GM21786 (cell line): ENCODE data around the gene TMEM201.

Source experiments
- ATAC-seq: cut with Tn5 transposase; IDR thresholded peaks from one replicate; pipeline ENCODE4 v1.9.1; 2021; ENCODE audit not compliant: unreplicated experiment

Gene TMEM201

DNA sequence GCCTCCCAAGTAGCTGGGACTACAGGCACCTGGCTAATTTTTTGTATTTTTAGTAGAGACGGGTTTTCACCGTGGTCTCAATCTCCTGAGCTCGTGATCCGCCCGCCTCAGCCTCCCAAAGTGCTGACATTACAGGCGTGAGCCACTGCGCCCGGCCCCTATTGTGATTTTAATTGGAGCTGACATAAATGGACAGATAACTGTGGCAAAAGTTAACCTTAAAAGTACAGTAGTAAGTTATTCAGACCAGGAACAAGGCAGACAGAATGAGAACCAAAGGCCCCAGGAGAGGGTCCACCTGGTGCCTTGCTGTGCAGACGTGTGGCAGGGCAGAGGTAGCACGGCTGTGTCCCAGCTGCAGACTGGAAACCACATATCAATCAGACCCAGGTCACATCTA is 11.0 kb downstream of the TMEM201 start:
- ATAC-seq, result no peak

DNA sequence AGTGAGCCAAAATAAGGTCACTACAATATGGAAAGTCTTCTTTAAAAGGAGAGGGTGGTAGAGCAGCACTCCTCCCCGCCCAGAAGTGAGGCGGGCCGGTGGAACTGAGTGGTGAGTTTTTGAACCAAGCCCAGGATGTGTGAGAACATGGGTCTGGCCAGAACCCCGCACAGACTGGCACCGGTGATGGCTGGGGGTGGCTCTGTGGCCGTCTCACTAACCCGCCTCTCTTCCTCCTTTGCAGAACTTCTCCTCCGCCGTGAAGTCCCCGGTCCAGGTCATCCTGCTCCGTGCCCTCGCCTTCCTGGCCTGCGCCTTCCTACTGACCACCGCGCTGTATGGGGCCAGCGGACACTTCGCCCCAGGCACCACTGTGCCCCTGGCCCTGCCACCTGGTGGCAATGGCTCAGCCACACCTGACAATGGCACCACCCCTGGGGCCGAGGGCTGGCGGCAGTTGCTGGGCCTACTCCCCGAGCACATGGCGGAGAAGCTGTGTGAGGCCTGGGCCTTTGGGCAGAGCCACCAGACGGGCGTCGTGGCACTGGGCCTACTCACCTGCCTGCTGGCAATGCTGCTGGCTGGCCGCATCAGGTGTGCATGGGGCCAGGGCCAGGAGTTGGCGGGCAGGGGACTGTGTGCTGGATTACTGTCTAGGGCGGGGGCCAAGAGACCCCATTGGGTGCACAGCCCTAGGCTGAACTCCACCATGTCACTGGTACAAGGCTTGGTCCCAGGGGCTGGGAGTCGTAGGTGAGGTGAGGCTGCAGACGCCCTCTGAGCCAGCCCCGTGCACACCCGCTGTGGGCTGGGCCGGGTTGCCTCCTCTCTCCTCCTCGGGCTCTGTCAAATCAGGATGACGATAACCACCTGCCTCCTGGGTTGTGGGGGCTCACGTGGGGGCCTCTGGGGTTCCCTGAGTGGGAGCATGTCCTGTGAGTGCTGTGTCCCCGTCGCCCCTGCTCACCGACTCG is 12.4 kb downstream of the TMEM201 start:
- no peak for ATAC-seq

DNA sequence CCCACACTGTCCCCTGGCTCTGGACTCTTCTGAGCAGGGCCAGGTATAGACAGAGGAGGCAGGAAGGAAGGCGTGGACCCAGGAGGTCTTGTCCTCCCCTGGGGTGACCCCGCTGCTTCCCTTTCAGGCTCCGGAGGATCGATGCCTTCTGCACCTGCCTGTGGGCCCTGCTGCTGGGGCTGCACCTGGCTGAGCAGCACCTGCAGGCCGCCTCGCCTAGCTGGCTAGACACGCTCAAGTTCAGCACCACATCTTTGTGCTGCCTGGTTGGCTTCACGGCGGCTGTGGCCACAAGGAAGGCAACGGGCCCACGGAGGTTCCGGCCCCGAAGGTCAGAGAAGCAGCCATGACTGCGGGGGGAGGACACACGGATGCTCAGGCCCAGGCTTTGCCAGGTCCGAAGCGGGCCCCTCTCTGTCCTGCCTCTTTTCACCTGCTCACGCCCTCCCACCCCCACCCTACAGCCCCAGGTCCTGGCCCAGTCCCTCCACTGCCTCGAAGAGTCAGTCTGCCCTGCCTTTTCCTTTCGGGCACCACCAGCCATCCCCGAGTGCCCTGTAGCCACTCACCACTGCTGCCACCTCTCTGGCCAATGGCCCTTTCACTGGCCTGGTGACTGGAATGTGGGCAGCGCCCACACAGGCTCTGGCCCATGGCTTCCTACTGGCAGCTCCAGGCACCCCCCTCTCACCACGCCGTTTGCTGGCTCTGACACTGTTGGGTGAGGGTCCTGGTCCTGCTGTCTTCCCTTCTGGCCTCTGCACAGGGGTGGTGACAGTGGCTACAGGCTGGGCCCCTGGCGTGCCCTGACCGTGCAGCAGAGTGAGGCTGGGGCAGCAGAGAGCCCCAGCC is 13.5 kb downstream of the TMEM201 start:
- ATAC-seq, result no peak

DNA sequence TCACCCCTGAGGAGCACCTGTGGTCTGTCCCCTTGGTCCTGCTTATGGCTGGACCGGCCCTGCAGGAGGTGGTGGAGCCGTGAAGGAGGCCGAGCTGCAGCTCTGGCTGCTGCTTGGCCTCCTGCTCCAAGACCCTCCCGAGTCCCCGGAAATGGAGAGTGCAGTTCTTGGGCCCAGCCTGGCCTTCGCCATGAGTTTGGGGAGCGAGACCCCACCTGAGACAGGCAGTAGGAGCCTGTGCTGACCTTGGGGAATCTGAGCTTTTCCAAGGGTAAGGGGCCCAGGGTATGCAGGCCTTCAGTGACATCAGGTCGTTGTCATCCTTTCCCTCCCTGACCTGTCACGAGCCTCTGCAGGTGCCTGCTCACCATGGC is 14.1 kb downstream of the TMEM201 start:
- ATAC-seq, result no peak

DNA sequence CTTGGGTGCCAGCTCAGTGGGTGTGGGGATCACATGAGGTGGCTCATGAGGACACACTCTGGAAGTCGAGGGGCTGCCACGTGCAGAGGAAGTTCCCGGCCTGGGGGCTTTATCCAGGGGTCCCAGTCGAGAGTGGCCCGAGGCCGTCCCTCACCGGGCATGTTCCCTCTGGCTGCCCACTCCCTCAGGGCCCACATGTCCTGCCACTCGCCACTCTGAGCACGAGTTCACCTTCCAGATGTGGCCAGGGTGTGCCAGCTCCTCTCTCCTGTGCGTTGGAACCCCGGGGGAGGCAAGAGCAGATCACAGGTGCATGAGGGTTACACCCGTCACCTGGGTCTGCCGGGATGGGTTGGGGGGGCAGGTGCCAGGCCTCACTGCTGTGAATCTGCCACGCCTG is 14.6 kb downstream of the TMEM201 start:
- no peak for ATAC-seq

DNA sequence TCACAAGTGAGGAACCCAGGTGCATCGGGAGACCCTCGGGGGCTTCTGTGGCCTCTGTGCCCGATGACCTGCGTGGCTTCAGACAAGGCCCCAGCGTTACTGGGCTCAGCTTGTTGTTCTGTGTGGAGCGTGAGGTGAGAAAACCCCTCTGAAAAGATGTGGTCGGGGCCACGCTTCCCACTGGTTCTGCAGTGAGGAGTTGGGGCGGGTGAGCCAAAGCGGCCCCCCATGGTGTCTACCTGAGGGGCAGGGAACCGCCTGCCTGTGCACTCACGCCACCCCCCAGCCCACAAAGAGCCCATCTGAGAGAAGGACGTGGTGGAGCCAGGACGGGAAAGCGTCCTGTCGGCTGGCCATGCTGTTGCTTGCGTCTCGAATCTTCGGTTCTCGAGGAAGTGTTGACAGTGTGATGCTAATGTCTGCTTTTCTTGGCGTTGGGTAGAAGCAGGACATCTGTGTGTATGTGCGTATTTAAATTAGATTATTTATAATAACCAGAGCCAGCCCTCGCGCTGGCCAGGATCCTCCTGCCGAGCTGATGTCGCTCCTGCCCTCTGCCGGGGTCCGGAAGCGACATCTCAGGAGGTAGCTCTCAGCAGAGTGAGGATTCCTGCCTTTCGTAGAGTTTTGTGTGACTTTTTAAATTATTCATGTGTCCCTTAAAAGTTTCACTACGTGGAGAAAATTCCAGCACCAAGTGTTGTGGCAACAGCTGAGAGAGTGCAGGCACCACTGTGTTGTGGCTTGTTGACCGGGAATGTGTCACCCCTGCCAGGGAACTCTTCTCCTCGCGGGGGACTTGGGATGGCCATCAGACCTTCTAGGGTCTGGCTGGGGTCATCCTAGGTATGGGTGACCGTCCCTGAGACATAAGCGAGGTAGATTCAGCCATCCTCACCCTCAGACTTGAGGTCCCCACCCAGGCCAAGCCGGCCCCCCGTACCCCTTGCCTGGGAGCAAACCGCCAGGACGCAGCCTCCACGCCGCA is 15.3 kb downstream of the TMEM201 start:
- no peak for ATAC-seq

DNA sequence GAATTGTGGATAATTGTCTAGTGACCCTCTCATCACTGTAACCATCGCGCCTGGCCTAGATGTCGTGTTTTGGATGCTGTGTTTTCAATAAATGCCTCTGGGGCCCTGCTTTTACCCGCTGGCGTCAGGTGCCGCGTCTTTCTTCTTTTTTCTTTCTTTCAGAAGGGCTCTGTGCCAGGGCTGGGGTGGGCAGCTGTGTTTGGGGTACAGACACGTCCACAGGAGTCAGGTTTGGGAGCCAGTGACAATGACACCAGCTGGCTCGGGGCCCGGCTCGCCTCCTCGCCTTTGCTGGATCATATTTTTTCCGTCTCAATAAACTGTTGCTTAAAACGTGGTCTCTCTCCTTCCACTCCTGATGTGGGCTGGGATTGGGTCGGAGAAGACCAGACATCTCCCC is 16.1 kb downstream of the TMEM201 start:
- no peak for ATAC-seq

DNA sequence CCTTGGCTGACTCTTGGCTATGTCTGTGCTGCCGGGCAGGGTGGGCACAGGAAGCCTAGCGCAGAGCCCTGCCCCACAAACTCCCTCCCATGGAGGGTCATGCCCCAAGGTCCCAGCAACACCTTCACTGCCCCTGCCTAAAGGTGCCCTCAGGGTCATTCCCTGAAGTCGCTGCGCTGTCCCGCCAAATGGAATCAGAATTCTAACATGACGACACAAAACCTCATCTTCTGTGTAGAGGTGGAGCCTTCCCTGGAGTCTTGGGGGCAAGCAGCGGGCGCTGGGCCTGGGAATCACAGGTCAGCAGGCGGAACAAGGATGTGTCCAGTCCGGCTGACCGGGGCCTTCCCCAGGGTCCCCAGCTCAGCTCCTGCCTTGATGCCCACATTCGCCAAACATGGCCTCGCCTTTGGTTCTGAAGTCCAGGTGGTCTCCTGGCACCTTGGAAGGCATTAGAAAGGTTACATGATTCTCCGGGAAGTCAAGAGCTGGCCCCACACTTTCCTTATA is 17.3 kb downstream of the TMEM201 start:
- no peak for ATAC-seq

DNA sequence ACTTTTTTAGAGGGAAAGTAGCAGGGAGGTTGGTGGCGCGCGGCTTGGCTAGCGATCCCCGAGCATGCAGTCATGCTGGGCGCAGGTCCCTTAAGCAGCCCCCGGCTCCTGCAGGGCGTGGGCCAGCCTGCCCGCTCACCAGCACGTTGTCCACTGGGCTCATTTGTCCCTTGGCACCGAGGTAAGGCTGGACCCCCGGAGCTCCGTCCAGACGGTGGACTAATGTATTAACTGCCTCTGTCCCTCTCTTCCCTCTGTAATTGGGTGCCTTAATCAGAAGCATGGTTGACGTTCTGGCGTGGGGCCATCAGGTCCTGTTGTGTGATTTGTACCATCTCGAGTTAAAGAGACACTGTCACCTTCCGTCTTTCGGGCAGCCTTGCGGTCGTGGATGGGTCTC is 17.7 kb downstream of the TMEM201 start:
- ATAC-seq, result no peak

DNA sequence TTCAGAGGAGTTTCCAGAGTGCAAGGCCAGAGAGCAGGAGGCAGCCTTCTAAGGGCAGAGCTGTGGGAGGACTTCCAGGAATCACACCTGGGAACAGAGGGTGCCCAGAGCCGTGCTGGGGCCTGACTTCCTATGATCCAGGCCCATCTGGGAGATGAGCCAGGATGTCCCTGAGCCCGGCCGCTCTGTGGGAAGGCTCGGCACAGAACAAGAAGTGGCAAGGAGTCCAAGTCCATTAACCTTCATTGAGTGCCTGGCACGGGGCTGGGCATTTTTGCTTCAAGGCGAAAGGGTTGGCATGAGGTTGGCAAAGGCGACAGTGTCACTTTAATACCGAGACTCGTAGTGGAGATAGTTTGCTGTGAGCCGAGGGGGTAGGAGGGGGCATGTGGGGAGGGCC is 18.2 kb downstream of the TMEM201 start:
- ATAC-seq, result no peak

DNA sequence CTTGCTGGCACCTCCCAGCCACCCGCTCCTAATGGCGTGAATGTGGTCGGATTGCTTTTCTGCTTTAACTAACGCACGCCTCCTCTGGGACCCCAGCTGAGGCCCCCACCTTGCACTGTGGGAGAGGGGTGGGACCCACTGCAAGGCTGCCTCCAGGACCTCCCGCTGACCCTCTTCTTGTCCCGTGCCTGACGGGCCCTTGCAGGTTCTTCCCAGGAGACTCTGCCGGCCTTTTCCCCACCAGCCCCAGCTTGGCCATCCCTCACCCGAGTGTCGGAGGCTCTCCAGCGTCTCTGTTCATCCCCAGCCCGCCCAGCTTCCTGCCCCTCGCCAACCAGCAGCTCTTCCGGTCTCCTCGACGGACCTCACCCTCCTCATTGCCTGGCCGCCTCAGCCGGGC is 18.6 kb downstream of the TMEM201 start:
- ATAC-seq, result no peak

DNA sequence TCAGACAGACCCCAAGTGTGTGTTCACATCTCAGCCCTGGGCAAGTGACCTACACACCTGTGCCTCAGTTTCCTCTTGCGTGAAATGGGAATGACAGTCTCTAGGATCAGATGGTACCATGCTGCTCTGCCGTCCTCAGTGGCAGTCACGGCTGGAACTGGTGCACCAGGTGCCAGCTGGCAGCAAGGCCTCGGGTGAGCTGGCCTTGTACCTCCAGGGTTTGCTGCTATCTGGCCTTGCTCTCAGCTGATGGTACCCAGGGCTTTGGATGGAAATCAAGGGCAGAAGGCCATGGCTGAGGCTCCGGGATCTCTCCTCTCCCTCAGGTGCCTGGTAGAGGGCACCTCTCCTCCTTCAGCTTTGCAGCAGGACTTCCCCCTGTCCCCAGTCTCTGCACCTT is 21.3 kb downstream of the TMEM201 start:
- ATAC-seq, result no peak

DNA sequence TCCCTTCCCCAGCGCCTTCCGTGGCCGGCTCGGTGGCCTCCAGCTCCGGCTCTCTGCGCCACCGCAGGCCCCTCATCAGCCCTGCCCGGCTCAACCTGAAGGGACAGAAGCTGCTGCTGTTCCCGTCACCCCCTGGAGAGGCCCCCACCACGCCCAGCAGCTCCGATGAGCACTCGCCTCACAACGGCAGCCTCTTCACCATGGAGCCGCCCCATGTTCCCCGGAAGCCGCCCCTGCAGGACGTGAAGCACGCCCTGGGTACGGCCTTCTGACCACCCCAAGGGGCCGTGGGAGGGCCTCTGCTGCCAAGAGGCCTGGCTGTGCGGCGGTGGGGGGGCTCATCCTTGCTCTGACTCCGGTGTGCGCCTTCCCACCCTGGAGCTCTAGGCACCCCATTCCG is 21.8 kb downstream of the TMEM201 start:
- ATAC-seq, result no peak

DNA sequence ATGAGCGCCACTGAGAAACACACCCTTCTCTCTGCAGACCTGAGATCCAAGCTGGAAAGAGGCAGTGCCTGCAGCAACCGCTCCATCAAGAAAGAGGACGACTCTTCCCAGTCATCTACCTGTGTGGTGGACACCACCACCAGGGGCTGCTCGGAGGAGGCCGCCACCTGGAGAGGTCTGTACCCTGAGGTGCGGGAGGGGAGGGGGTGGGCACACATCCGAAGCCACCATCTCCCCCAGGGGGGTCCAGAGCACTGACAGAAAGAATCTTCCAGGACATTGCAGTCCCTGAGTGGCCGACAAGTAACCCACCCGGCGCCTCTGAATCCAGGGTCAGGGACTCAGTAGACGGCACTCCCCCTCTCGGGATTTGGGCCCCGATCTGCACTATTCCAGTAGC is 23.0 kb downstream of the TMEM201 start:
- ATAC-seq, result no peak

DNA sequence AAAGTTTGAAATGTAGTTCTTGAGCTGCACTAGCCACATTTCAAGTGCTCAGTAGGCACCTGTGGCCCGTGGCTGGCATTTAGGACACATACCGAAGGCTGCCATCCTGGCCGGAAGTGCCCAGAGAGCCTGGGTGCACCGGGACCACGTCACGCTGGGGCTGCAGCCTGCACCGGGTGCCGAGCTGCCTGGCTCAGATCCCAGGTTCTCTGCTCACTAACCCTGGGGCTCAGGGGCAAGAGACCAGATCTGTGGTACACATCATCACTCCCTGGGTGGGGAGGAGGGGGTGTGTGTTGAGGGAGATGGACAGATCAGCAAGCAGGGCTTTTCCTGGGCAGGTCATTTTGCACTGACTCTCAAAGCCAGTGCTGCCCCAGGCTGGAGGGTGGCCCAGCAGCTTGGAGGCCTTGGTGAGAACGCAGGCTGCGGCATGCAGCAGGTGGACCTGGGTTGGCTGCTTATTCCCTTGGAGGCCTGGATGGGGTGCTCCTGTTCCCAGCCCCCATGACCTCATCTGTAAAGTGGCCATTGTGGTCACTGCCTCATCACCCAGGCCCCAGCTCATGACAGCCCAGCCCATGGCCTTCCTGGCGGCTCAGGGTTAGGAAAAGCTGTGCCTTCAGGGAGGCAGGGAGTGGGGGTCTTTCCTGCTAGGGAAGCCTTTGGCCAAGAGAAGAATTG is 23.6 kb downstream of the TMEM201 start:
- no peak for ATAC-seq

DNA sequence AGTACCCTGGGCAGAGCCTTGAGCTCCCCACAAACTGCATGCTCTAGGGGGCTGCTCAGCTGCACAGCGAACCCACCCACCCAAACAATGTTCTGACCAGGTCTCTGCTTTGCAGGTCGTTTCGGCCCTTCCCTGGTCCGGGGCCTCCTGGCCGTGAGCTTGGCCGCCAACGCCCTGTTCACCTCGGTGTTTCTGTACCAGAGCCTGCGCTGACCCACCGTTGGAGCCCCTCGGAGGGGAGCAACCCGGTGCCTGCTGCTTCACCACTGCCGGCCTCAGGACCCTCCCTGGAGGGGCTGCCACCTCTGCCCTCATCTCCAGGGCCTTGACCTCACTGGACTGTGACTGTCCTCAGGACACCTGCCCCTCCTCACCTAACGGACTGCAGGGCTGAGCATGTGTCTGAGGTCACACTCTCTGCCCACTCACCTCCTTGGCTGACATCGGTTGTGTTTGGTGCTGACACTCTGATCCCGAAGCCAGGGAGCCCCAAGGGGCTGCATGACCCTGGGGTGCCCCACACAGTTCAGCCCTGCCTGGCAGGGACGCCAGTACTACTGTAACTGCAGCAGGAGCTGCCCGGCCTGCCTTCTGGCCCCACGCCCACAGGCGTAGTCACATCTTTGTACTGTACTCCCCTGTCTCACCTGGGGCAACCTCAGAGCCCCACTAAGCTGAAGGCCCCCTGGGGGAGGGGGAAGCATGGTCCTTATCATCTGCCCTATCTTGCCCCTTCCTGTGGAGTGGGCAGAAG is 24.3 kb downstream of the TMEM201 start:
- no peak for ATAC-seq

DNA sequence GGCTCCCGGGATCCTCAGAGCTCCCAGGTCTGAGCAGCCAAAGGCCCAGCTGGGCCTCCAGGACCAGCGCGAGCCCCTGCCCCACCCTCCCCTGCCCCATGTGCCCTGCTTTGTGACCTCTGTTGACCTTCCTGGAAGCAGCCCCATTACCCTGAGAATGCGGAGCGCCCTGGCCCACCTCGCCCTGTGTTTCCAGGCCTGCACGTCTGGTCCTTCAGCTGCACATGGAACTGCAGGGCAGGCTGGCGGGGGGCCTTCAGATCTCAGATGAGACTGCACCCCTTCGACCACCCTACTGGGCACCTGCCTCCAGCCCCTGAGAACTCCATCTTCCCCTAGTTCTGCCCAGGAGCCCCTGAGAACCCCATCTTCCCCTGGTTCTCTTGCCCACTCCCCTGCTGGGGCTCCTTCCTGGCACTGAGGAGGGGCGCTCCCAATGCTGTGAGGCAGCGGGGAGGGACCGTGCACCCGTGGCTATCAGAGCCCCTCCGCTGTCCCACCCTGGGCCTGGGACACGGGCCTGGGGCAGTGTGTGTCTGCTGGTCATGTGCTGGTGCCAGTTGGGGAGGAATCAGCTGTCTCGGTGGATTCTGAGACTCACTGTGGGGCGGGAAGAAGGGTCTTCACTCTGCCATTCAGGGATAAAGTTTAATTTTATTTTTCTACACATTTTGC is 25.1 kb downstream of the TMEM201 start:
- ATAC-seq, result no peak

DNA sequence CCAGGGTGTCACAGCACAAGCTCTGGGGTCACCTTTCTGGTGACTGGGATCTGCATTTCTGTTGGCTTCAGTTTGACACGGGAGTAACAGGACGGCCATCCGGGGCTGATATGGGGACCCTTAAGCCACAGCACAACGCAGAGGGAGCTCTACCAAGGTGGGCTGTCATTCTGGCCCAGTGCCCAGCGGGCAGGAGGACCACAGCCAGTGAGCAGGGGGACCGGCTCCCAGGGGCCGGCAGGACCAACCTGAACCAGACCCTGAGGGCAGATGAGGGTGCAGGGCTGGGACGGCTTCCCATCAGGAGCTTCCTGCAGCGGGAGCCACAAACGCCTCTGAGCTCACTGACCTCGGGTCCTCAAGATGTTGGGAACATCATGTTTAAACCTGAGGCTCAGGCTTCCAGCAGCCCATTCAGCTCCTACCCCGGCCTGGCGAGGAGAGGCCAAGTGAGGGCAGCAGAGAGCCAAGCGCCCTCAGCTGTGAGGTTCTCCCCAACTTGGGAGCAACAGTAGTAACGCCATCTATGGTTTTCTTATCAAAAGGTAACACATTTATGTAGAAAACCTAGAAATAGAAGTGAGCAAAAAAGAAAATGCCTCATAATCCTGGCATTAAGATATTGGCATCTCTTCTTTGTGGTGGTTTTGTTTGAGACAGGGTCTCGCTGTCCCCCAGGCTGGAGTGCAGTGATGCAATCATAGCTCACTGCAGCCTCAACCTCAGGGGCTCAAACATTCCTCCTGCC is 26.8 kb downstream of the TMEM201 start:
- ATAC-seq, result no peak
